HepG2 (cell line): Measurements from ENCODE around the gene COL8A2. TPM values are rescaled to one million over a fixed set of nuclear protein-coding genes. Genes with fewer than 3 reads are reported as not detected.

ENCODE experiments used
- BCL6 ChIP-seq: IDR thresholded peaks from 2 replicates; pipeline ENCODE4 v1.6.1; 2016; ENCODE audit warnings: missing genetic modification reagents, missing compliant biosample characterization
- FOXA3 ChIP-seq: IDR thresholded peaks from 2 replicates; pipeline ENCODE4 v1.6.1; 2016; ENCODE audit warnings: missing genetic modification reagents, missing compliant biosample characterization
- KLF15 ChIP-seq: sonication (generic); formaldehyde crosslinking; IDR thresholded peaks from 2 replicates; pipeline ENCODE4 v1.8.1; 2023; ENCODE audit warnings: borderline replicate concordance, mild to moderate bottlenecking, inconsistent platforms, missing genetic modification reagents, mixed read lengths
- PRMT3 ChIP-seq: sonication (generic); formaldehyde crosslinking; IDR thresholded peaks from 2 replicates; pipeline ENCODE4 v1.8.1; 2022; ENCODE audit warnings: low read depth, mild to moderate bottlenecking, moderate library complexity, missing genetic modification reagents, borderline replicate concordance
- RBM22 ChIP-seq: fragments of 200-400 bp; formaldehyde crosslinking; optimal IDR thresholded peaks from 2 replicates; pipeline ENCODE3; 2017; ENCODE audit warnings: mild to moderate bottlenecking, low read length, moderate library complexity
- RBM39 ChIP-seq: fragments of 200-400 bp; formaldehyde crosslinking; IDR thresholded peaks from one replicate; pipeline ENCODE4 v1.6.1; 2018; ENCODE audit warnings: antibody characterized with exemption, mild to moderate bottlenecking, low read depth, low read length; ENCODE audit not compliant: poor library complexity, severe bottlenecking
- SAFB2 ChIP-seq: sonication (generic); formaldehyde crosslinking; IDR thresholded peaks from 2 replicates; pipeline ENCODE4 v1.5.1; 2020; ENCODE audit warnings: missing genetic modification reagents, low read depth, mild to moderate bottlenecking, borderline replicate concordance
- SOX6 ChIP-seq, 2 experiments: fragments of 450-650 bp in 1 of 2; sonication (generic) in 1 of 2; formaldehyde crosslinking in 1 of 2; IDR thresholded peaks; 2 replicates each; pipeline versions ENCODE4 v1.4.0 to v1.6.1; 2017 to 2020; ENCODE audit warnings: antibody characterized with exemption in 1 of 2, mild to moderate bottlenecking in 1 of 2, missing genetic modification reagents in 1 of 2
- XBP1 ChIP-seq: sonication (generic); formaldehyde crosslinking; IDR thresholded peaks from 2 replicates; pipeline ENCODE4 v1.5.0; 2020; ENCODE audit warnings: missing genetic modification reagents
- ZFP1 ChIP-seq: IDR thresholded peaks from 2 replicates; pipeline ENCODE4 v1.6.1; 2016
- ZMYM3 ChIP-seq: sonication (generic); formaldehyde crosslinking; IDR thresholded peaks from 2 replicates; pipeline ENCODE4 v1.5.1; 2020; ENCODE audit warnings: mild to moderate bottlenecking, missing genetic modification reagents
- ZNF263 ChIP-seq: sonication (generic); formaldehyde crosslinking; IDR thresholded peaks from 2 replicates; pipeline ENCODE4 v1.4.0; 2020; ENCODE audit warnings: missing genetic modification reagents
- ZNF557 ChIP-seq: sonication (generic); formaldehyde crosslinking; IDR thresholded peaks from 2 replicates; pipeline ENCODE4 v1.4.0; 2020; ENCODE audit warnings: missing genetic modification reagents
- ZNF652 ChIP-seq: IDR thresholded peaks from 2 replicates; pipeline ENCODE4 v1.6.1; 2016; ENCODE audit warnings: low read depth, borderline replicate concordance
- ZNF883 ChIP-seq: sonication (generic); formaldehyde crosslinking; IDR thresholded peaks from 2 replicates; pipeline ENCODE4 v1.5.1; 2020; ENCODE audit warnings: mild to moderate bottlenecking, missing genetic modification reagents; ENCODE audit errors: not compliant biosample characterization
- ZSCAN29 ChIP-seq: sonication (generic); formaldehyde crosslinking; conservative IDR thresholded peaks from 2 replicates; pipeline ENCODE4 v1.4.0; 2020; ENCODE audit warnings: mild to moderate bottlenecking, missing genetic modification reagents
- polyA plus RNA-seq, 8 experiments: library from polyadenylated mRNA; depleted of rRNA in 3 of 8; stranded (reverse) in 7 of 8; unstranded in 1 of 8; fragments of >200 nt; fragmentation: Illumina TruSeq in 4 of 8; extraction: Trizol in 4 of 8; gene quantifications; 2 replicates each; pipeline versions ENCODE4 v1.2.1 to v1.2.3, GENCODE V29; 2011 to 2016; ENCODE audit warnings: low read depth in 4 of 8, missing spikeins in 1 of 8, mixed read lengths in 1 of 8; ENCODE audit not compliant: insufficient read depth in 1 of 8
- total RNA-seq, 5 experiments: library from RNA; depleted of rRNA; stranded (reverse); fragments of >200 nt; fragmentation: Illumina TruSeq; extraction: Trizol; gene quantifications; 2 replicates each; pipeline ENCODE4 v1.2.3, GENCODE V29; 2016; ENCODE audit warnings: low read depth in 1 of 5
- TF ChIP-seq, protein P1 (sequence below): sonication (generic); formaldehyde crosslinking; IDR thresholded peaks from 2 replicates; pipeline ENCODE4 v1.5.0; 2020; ENCODE audit warnings: missing genetic modification reagents
- TF ChIP-seq, protein P2 (sequence below): IDR thresholded peaks from 2 replicates; pipeline ENCODE4 v1.6.1; 2012; ENCODE audit warnings: low read depth, low read length, improper control_type of control experiment
- TF ChIP-seq, protein P3 (sequence below): sonication (generic); formaldehyde crosslinking; IDR thresholded peaks from 2 replicates; pipeline ENCODE4 v1.4.0; 2020; ENCODE audit warnings: missing genetic modification reagents
- TF ChIP-seq, protein P4 (sequence below): sonication (generic); formaldehyde crosslinking; IDR thresholded peaks from 2 replicates; pipeline ENCODE4 v1.4.0; 2020; ENCODE audit warnings: missing genetic modification reagents
- TF ChIP-seq, protein P5 (sequence below): sonication (generic); formaldehyde crosslinking; IDR thresholded peaks from 2 replicates; pipeline ENCODE4 v1.4.0; 2020; ENCODE audit warnings: missing genetic modification reagents

COL8A2 gene
- total and polyA plus RNA-seq, 2 of the 13 experiments (the other 11 are each of a cell fraction or from before 2014, with no cell fraction given): 0.13 to 0.24 TPM

DNA sequence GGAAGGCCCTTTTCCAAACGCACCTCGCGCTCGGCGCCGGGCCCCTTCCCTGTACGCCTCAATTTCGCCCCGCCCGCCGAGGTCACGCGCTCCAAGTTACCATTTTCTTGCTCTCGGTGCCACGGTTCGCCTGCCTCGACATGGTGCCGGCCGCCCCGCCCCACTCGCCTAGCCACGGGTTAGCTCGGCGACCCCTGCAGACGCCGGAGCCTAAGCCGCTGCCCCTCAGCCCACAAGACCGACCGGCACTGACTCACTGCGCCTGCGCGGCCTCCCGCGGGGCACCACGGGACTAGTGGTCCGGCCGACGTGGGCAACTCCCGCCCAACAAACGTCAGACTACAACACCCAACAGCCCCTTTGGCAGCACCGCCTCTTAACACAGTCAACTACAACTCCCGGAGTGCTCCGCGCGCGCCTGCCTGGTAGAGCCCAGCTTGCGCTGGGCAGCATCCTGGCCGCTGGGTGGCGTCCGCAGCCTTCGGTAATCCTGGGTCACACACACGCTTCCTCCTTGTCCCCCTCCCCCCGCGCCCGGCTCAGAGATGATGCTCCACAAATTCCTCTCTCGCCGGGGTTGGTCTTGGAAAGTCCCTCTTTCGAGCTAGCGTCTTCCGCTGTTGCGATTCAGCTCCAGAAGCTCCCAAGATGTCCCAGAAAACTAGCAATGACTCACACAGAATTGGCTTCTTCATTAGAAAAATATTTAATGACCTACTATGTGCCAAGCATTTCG lies 24.4 kb upstream of the COL8A2 start, which contains the start of gene TRAPPC3 (continued):
- peak; percentile 71 for TF ChIP-seq FOXA3 (CRISPR knock-in tag)
- peak; percentile 76 for TF ChIP-seq RBM39
- peak; percentile 61 for TF ChIP-seq ZNF883 (CRISPR knock-in tag)
- TF ChIP-seq ZSCAN29 (CRISPR knock-in tag): 0 out of 2 replicates have a peak, but pooled peaks have one; percentile 34
- no peak for TF ChIP-seq ZNF652 (CRISPR knock-in tag)
- no peak for TF ChIP-seq ZNF263 (CRISPR knock-in tag)
- TF ChIP-seq PRMT3 (CRISPR knock-in tag): no peak
- TF ChIP-seq, protein P1, sequence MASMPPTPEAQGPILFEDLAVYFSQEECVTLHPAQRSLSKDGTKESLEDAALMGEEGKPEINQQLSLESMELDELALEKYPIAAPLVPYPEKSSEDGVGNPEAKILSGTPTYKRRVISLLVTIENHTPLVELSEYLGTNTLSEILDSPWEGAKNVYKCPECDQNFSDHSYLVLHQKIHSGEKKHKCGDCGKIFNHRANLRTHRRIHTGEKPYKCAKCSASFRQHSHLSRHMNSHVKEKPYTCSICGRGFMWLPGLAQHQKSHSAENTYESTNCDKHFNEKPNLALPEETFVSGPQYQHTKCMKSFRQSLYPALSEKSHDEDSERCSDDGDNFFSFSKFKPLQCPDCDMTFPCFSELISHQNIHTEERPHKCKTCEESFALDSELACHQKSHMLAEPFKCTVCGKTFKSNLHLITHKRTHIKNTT (CRISPR knock-in tag): 0 out of 2 replicates have a peak, but pooled peaks have one; percentile 79
- no peak for TF ChIP-seq ZFP1 (CRISPR knock-in tag)
- TF ChIP-seq RBM22: no peak
- TF ChIP-seq, protein P2, sequence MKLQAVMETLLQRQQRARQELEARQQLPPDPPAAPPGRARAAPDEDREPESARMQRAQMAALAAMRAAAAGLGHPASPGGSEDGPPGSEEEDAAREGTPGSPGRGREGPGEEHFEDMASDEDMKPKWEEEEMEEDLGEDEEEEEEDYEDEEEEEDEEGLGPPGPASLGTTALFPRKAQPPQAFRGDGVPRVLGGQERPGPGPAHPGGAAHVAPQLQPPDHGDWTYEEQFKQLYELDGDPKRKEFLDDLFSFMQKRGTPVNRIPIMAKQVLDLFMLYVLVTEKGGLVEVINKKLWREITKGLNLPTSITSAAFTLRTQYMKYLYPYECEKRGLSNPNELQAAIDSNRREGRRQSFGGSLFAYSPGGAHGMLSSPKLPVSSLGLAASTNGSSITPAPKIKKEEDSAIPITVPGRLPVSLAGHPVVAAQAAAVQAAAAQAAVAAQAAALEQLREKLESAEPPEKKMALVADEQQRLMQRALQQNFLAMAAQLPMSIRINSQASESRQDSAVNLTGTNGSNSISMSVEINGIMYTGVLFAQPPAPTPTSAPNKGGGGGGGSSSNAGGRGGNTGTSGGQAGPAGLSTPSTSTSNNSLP: peak; percentile 63; the same call in 1 of the 2 replicates
- no peak for TF ChIP-seq SOX6 (IDR thresholded peaks at IDR 0.05)
- TF ChIP-seq SOX6 (CRISPR knock-in tag; IDR thresholded peaks at IDR 0.05): peak; percentile 73
- TF ChIP-seq BCL6: no peak
- TF ChIP-seq ZMYM3: no peak; the same call in 1 of the 2 replicates
- TF ChIP-seq, protein P3, sequence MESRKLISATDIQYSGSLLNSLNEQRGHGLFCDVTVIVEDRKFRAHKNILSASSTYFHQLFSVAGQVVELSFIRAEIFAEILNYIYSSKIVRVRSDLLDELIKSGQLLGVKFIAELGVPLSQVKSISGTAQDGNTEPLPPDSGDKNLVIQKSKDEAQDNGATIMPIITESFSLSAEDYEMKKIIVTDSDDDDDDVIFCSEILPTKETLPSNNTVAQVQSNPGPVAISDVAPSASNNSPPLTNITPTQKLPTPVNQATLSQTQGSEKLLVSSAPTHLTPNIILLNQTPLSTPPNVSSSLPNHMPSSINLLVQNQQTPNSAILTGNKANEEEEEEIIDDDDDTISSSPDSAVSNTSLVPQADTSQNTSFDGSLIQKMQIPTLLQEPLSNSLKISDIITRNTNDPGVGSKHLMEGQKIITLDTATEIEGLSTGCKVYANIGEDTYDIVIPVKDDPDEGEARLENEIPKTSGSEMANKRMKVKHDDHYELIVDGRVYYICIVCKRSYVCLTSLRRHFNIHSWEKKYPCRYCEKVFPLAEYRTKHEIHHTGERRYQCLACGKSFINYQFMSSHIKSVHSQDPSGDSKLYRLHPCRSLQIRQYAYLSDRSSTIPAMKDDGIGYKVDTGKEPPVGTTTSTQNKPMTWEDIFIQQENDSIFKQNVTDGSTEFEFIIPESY (CRISPR knock-in tag): 0 out of 2 replicates have a peak, but pooled peaks have one; percentile 21
- TF ChIP-seq, protein P4, sequence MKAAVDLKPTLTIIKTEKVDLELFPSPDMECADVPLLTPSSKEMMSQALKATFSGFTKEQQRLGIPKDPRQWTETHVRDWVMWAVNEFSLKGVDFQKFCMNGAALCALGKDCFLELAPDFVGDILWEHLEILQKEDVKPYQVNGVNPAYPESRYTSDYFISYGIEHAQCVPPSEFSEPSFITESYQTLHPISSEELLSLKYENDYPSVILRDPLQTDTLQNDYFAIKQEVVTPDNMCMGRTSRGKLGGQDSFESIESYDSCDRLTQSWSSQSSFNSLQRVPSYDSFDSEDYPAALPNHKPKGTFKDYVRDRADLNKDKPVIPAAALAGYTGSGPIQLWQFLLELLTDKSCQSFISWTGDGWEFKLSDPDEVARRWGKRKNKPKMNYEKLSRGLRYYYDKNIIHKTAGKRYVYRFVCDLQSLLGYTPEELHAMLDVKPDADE (CRISPR knock-in tag): no peak
- TF ChIP-seq, protein P5, sequence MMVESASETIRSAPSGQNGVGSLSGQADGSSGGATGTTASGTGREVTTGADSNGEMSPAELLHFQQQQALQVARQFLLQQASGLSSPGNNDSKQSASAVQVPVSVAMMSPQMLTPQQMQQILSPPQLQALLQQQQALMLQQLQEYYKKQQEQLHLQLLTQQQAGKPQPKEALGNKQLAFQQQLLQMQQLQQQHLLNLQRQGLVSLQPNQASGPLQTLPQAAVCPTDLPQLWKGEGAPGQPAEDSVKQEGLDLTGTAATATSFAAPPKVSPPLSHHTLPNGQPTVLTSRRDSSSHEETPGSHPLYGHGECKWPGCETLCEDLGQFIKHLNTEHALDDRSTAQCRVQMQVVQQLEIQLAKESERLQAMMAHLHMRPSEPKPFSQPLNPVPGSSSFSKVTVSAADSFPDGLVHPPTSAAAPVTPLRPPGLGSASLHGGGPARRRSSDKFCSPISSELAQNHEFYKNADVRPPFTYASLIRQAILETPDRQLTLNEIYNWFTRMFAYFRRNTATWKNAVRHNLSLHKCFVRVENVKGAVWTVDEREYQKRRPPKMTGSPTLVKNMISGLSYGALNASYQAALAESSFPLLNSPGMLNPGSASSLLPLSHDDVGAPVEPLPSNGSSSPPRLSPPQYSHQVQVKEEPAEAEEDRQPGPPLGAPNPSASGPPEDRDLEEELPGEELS (CRISPR knock-in tag): peak; percentile 58; the same call in 1 of the 2 replicates
- no peak for TF ChIP-seq XBP1 (CRISPR knock-in tag)
- no peak for TF ChIP-seq KLF15 (CRISPR knock-in tag)
- TF ChIP-seq ZNF557 (CRISPR knock-in tag): no peak
- peak; percentile 79; the same call in 1 of the 2 replicates for TF ChIP-seq SAFB2 (CRISPR knock-in tag)
